OCI-LY1 (cell line): ENCODE results near the gene INPP5A.

Source experiments
- H2AFZ ChIP-seq: fragments of 200-600 bp; sonication (generic), shearing (Covaris generic); 2 replicates; pipeline ENCODE4 v1.6.0; 2014; ENCODE audit warnings: antibody characterized with exemption, mild to moderate bottlenecking, low read length
- H3F3A ChIP-seq: fragments of 200-600 bp; sonication (generic), shearing (Covaris generic); 2 replicates; pipeline ENCODE4 v1.6.0; 2014; ENCODE audit warnings: mild to moderate bottlenecking, antibody characterized with exemption, low read length, moderate library complexity; ENCODE audit not compliant: insufficient read depth
- H3K27ac ChIP-seq: fragments of 200-600 bp; sonication (generic); 2 replicates; pipeline ENCODE4 v1.5.1; 2014; ENCODE audit warnings: low read length, mixed run types, mild to moderate bottlenecking, low read depth; ENCODE audit not compliant: poor library complexity, severe bottlenecking
- H3K27me3 ChIP-seq: fragments of 200-600 bp; sonication (generic); 2 replicates; pipeline ENCODE4 v1.6.0; 2014; ENCODE audit warnings: antibody characterized with exemption, mild to moderate bottlenecking, low read length, moderate library complexity; ENCODE audit not compliant: insufficient read depth
- H3K36me3 ChIP-seq: fragments of 200-600 bp; sonication (generic); 2 replicates; pipeline ENCODE4 v1.6.1; 2014; ENCODE audit warnings: mild to moderate bottlenecking, antibody characterized with exemption, low read length, moderate library complexity, mixed read lengths; ENCODE audit not compliant: insufficient read depth
- H3K4me1 ChIP-seq: fragments of 200-600 bp; sonication (generic); 2 replicates; pipeline ENCODE4 v1.5.1; 2014; ENCODE audit warnings: mild to moderate bottlenecking, low read length, moderate library complexity; ENCODE audit not compliant: insufficient read depth, severe bottlenecking
- H3K4me2 ChIP-seq: fragments of 200-600 bp; sonication (generic), shearing (Covaris generic); 2 replicates; pipeline ENCODE4 v1.6.1; 2014; ENCODE audit warnings: low read length
- H3K4me3 ChIP-seq: fragments of 200-600 bp; sonication (generic); 2 replicates; pipeline ENCODE4 v1.5.1; 2014; ENCODE audit warnings: low read length, low read depth, mild to moderate bottlenecking, mixed read lengths; ENCODE audit not compliant: poor library complexity, severe bottlenecking
- H3K79me2 ChIP-seq: fragments of 200-600 bp; shearing (Covaris generic); 2 replicates; pipeline ENCODE4 v1.6.1; 2016; ENCODE audit warnings: mixed run types, low read length, mixed read lengths; ENCODE audit not compliant: insufficient read depth
- H3K9ac ChIP-seq: fragments of 200-600 bp; sonication (generic), shearing (Covaris generic); 2 replicates; pipeline ENCODE4 v1.6.1; 2014; ENCODE audit warnings: mild to moderate bottlenecking, low read length, mixed read lengths
- H3K9me2 ChIP-seq: fragments of 200-600 bp; sonication (generic), shearing (Covaris generic); 2 replicates; pipeline ENCODE4 v1.6.1; 2014; ENCODE audit warnings: low read depth, mild to moderate bottlenecking, low read length, mixed read lengths
- H3K9me3 ChIP-seq: fragments of 200-600 bp; shearing (Covaris generic); 2 replicates; pipeline ENCODE4 v1.6.1; 2014; ENCODE audit warnings: low read length, mixed read lengths
- H4K20me1 ChIP-seq: fragments of 200-600 bp; sonication (generic), shearing (Covaris generic); 2 replicates; pipeline ENCODE4 v1.6.0; 2016; ENCODE audit warnings: mild to moderate bottlenecking, low read length; ENCODE audit not compliant: insufficient read depth
- CTCF ChIP-seq: fragments of 200-600 bp; sonication (generic), shearing (Covaris generic); IDR thresholded peaks from 2 replicates; pipeline ENCODE4 v1.5.1; 2017; ENCODE audit warnings: mild to moderate bottlenecking, antibody characterized with exemption, low read length, moderate library complexity, mixed read lengths
- EZH2 ChIP-seq: fragments of 200-600 bp; sonication (generic), shearing (Covaris generic); IDR thresholded peaks from 2 replicates; pipeline ENCODE4 v1.8.0; 2017; ENCODE audit warnings: borderline replicate concordance, mixed run types, mild to moderate bottlenecking, antibody characterized with exemption, low read length, moderate library complexity, mixed read lengths

Gene INPP5A

GRCh38 chr10:132526676-132527075, 10.9 kb upstream of the INPP5A start:
- Histone ChIP-seq H3K4me2 (no peak overlapping the region), H3K4me1 (no peaks in the 10 kb centered on the region), H3K27ac (no peak overlapping the region), H3K27me3 (no peaks in the 10 kb centered on the region), H4K20me1 (no peaks in the 10 kb centered on the region), H2AFZ (no peak overlapping the region), H3K4me3 (no peak overlapping the region), H3K9me3 (no peaks in the 10 kb centered on the region), H3F3A (no peaks in the 10 kb centered on the region), H3K79me2 (no peaks in the 10 kb centered on the region), H3K9me2 (no peaks in the 10 kb centered on the region), H3K36me3 (no peaks in the 10 kb centered on the region; the same call in 1 of the 2 replicates), H3K9ac (no peak overlapping the region)
- TF ChIP-seq EZH2 (no peak), CTCF (no peak)

GRCh38 chr10:132527339-132528063, 10.1 kb upstream of the INPP5A start:
- Histone ChIP-seq H3K27ac (no peak overlapping the region), H3K27me3 (no peaks in the 10 kb centered on the region), H2AFZ (no peak overlapping the region), H3K36me3 (no peaks in the 10 kb centered on the region; the same call in 1 of the 2 replicates), H3K4me2 (no peak overlapping the region), H3K79me2 (no peaks in the 10 kb centered on the region), H3K4me1 (no peaks in the 10 kb centered on the region), H3K9ac (no peak overlapping the region), H4K20me1 (no peaks in the 10 kb centered on the region), H3K9me2 (no peaks in the 10 kb centered on the region), H3F3A (no peaks in the 10 kb centered on the region), H3K9me3 (no peaks in the 10 kb centered on the region), H3K4me3 (no peak overlapping the region)
- TF ChIP-seq CTCF (no peak), EZH2 (no peak)

- H3K36me3 ChIP-seq = no peaks in the 10 kb centered on the region; the same call in 1 of the 2 replicates
- H3K27ac ChIP-seq = no peak overlapping the region
- H3K4me2 ChIP-seq = no peak overlapping the region
- no peaks in the 10 kb centered on the region for H3K79me2 ChIP-seq
- H3K4me3 ChIP-seq = no peak overlapping the region
- H4K20me1 ChIP-seq = no peaks in the 10 kb centered on the region
- H3K9me3 ChIP-seq = no peaks in the 10 kb centered on the region
- no peak overlapping the region for H2AFZ ChIP-seq
- H3K9ac ChIP-seq = no peak overlapping the region
- no peaks in the 10 kb centered on the region for H3K27me3 ChIP-seq
- TF ChIP-seq CTCF = no peak
- TF ChIP-seq EZH2 = no peak
- H3K4me1 ChIP-seq = no peaks in the 10 kb centered on the region
- H3K9me2 ChIP-seq = no peaks in the 10 kb centered on the region
- H3F3A ChIP-seq = no peaks in the 10 kb centered on the region
These were observed 9.4 kb upstream of the INPP5A start for GRCh38 chr10:132528064-132528691.
